KBM-7 (cell line): ENCODE results near the gene RGS6.
"Not testable (repeated sequence)": the region's sequence is repeated elsewhere in the genome, so short reads cannot be mapped to it uniquely, and the experiment has no call there.

ENCODE experiments used
- DNase-seq: peaks from one replicate; pipeline ENCODE4 v3.0.0-alpha.2; 2015
- in situ Hi-C: fragments of 300-500 bp; cut with MboI; formaldehyde crosslinking; loops from 2 replicates; pipeline ENCODE4 v1.14.3; 2020; ENCODE audit warnings: low sequenced_read_pairs, low pct_unique_long_range_greater_than_20kb, mixed read lengths

The RGS6 gene

GRCh38 chr14:71932229-71932981, at the start of gene RGS6:
RGS6 (plus strand) TSS chr14:71932429.
- in situ Hi-C loops, result no loop called here
- no peak for DNase-seq

DNA sequence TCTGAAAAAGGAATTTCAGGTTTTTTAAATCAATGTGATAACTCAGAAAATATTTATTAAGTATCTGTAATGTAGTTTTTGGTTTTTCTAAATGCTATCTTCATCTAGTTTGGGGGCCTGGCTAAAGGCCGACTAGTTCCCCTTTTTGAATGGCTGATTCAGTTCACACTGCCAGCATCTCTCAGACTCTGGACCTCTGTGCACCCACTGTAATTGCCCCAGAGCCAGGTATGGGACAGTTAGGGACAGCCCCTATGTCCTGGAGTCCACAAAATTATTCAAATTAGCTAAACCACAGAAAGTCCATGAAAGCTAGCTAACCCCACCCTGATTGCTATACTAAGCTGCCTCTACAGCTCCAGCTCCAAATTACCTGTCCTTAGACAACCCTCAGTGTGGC, 49.1 kb upstream of the RGS6 start:
- in situ Hi-C loops, result no loop called here
- DNase-seq, result no peak

DNA sequence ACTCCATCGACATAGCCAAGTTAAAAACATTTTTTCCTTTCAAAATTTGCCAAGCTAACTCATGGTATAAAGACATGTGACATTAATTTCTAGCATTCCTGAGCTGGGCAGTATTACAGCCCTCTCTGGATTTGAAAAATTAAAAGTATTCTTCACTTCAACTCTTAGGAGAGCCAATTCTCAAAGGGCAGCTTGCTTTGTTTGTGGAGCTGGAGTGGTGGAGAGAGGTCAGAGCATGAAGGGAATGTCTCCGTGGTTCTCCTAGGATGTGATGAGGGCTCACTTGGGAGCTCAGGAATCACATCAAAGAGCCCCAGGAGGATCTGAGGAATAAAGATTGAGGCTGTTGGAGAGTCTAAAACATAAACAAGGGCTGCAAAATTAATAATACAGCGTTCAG, 46.9 kb upstream of the RGS6 start:
- no peak for DNase-seq
- in situ Hi-C loops, result no loop called here

GRCh38 chr14:71887802-71888201, 44.4 kb upstream of the RGS6 start:
- in situ Hi-C loops, DNase-seq: not testable (repeated sequence)

- DNase-seq, result no peak
- in situ Hi-C loops, result no loop called here
Observed at GRCh38 chr14:71890541-71890940, 41.7 kb upstream of the RGS6 start.

GRCh38 chr14:71891185-71891584, 41.0 kb upstream of the RGS6 start:
- in situ Hi-C loops, result no loop called here
- no peak for DNase-seq

DNA sequence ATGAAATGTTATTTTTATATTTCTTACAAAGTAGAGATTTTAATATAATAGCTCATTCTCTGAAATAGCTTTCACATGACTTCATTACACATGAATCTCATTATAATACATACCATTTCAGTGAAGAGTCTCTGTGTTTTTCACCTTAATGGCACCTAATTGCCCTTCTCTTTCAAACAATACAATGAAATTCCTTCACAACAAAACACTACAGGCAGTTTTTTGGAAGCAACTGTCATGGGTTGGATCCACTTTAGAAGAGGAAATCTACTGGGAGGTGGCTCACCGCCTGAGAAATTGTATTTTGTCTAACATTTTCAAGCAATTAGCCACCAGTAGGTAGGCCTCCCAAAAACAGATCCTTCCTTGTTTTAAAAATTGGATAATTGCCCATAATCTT, 40.3 kb upstream of the RGS6 start:
- in situ Hi-C loops, result no loop called here
- DNase-seq, result no peak

DNA sequence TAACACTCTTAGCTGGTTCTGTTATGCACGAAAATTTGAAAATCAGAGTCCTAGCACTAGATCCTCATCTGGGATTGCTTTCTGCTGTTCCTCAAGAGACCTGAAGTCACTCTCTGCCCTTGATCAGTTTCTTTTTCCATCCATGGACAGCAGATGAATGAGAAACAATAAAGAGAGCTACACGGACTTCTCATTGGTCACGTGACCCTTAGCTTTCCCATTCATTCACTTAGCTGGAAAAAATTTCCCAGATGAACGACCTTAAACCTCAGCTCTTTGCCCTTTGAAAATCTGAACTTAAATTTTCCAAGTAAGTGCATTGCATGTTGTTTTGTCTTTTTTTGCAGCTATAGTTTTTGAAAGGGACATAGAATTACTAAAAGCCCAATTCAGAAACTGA, 27.2 kb upstream of the RGS6 start:
- in situ Hi-C loops, result no loop called here

DNA sequence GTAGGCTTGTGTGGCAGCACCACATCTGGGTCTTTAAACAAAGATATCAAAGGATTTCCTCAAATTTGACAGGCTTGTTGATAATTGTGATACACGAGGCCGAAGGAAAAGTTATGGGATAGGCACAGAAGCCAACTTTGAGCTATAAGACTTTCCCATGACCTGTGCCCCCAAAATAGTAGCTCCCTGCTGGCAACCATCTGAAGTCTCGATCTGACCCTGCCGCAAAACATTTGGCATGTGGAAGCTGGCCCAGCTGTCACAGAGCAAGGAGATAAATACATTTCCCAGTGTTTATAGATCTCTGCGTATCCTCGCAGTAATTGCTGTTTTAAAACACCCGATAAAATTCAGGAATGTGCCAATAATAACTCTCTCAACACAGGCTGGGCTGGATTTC, 26.4 kb upstream of the RGS6 start:
- in situ Hi-C loops, result no loop called here
- no peak for DNase-seq

More for the DNA sequence above, 27.2 kb upstream of the RGS6 start:
- DNase-seq, result no peak

DNA sequence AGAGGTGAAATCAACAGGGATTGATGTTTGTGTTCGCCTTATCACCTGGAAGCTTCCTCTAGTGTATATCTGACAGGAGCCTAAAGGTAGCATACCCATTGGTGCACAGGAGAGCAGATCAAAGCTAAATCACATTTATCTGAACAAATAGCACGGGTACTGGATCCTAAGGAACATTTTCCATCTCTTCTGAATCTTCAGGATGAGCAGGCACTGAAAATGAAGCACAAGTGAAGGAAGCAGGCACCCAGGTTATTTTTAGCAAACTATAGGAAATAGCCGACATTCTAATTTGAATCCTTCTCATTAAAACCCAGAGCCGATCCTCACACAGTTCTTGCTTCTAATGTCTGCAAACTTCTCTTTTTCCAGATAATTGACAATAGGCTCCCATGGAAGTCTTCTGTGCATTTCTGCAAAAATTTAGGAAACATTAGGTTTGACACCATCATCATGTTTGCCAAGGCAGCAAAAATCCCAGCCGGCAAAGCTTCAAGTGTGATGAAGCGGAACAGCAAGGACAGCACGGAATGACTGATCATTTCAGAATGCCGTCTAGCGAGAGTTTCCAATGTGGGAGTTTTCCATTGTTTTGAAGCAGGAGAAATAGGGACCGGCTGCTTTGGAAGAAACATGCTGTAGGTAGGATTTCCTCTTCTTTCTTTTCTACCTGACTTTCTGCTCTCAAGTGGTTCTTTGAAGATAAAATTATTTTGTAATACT, 24.3 kb upstream of the RGS6 start:
- in situ Hi-C loops, result no loop called here

DNA sequence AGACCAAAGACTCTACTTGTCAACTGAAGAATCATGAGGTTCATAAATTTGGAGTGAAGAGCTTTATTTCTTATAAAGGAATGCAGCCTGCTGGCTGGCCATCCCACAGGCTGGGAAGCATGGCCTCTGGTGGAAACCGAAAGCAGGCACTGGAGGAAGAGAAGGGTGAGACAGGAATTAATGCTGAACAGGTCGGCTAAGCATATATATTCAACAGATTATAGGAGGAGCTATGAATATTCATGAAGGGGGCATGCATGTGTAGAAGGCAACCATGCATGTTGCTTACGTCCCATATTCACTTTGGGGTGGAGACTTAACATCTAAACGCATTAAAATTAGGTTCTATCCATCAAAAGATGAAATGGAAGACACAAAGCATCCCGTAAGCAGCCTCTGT, 20.6 kb upstream of the RGS6 start:
- in situ Hi-C loops, result no loop called here
- DNase-seq, result no peak

More for the DNA sequence above, 24.3 kb upstream of the RGS6 start:
- DNase-seq, result no peak

- in situ Hi-C loops, result no loop called here
- no peak for DNase-seq
Observed at GRCh38 chr14:71913342-71913741, 18.9 kb upstream of the RGS6 start.

DNA sequence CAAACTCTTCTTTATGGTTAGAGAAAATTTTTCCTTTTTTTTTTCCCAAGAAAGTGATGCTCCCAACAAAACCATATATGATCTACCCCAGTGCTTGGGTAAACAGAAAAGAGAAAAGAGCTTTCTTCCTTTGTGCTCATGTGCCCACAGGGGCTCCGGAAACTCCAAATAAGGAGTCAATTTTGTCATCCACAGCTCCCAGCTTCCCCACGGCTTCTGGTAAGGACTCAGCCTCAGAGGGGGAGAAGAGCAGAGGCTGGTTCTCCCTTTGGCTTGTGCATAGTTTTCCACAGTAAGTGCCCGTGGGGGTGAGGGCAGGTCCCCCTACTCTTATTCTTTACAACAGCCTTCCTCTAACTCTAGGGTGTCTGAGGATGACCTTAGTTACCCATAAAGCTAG, 13.3 kb upstream of the RGS6 start:
- in situ Hi-C loops, result no loop called here
- DNase-seq, result no peak

GRCh38 chr14:71923513-71923912, 8.7 kb upstream of the RGS6 start:
- no peak for DNase-seq
- in situ Hi-C loops, result no loop called here

GRCh38 chr14:71931492-71932228, 569 bp upstream of the RGS6 start:
- no peak for DNase-seq
- in situ Hi-C loops, result no loop called here

GRCh38 chr14:71933001-71933587, 865 bp downstream of the RGS6 start:
- in situ Hi-C loops, result no loop called here
- DNase-seq, result no peak

DNA sequence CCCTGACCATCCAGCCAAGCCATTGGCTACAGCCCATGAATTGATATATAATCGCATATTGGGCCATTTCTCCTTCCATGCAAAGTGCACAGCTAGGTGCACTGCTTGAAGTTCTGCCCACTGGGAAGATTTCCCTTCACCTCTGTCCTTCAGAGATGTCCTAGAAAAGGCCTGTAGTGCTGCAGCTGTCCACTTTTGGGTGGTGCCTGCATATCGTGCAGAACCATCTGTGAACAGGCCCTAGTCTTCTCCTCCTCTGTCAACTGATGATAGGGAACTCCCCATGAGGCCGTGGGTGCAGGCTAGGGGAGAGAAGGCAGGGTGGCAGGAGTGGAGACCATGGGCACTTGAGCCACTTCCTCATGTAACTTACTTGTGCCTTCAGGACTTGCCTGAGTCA, 6.0 kb downstream of the RGS6 start:
- DNase-seq, in situ Hi-C loops: not testable (repeated sequence)

DNA sequence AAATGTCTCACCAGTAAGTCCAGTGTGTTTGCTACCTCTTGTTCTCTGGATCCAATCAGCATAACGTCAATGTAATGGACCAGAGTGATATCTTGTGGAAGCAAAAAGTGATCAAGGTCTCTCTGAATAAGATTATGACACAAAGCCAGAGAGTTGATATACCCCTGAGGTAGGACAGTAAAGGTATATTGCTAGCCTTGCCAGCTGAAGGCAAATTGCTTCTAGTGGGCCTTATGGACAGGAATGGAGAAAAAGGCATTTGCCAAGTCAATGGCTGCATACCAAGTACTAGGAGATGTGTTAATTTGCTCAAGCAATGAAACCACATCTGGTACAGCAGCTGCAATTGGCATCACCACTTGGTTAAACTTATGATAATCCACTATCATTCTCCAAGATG, 7.1 kb downstream of the RGS6 start:
- in situ Hi-C loops, DNase-seq: not testable (repeated sequence)

- DNase-seq, in situ Hi-C loops: not testable (repeated sequence)
Observed at GRCh38 chr14:71940500-71940899, 8.3 kb downstream of the RGS6 start.

DNA sequence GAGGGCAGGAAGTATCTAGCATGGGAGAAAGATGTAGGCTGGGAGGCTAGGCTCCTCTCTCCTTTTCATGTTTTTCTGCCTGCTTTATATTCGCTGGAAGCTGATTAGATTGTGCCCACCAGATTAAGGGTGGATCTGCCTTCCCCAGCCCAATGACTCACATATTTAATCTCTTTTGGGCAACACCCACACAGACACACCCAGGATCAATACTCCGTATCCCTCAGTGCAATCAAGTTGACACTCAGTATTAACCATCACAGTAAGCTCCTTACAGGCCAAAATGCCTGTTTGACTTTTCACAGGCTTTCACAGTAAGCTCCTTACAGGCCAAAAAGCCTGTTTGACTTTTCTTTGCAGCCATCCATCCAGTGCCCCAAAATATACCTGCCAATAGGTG, 9.4 kb downstream of the RGS6 start:
- in situ Hi-C loops, DNase-seq: not testable (repeated sequence)
